ENCODE measurements around the gene SRGAP3.

SRGAP3 gene

GRCh38 chr3:9117220-9117619 is 132.2 kb downstream of the SRGAP3 start:
- no peaks in the 10 kb centered on the region for H3K4me1 ChIP-seq (ENCODE audit: insufficient read depth, poor library complexity, severe bottlenecking)
- ATAC-seq (ENCODE audit: low read depth) (no peak), DNase-seq (ENCODE audit: low spot score) (no peak)
- no peaks in the 10 kb centered on the region for H3K9me3 ChIP-seq (ENCODE audit: severe bottlenecking)
- no peak for TF ChIP-seq CTCF (IDR thresholded peaks at IDR 0.05; ENCODE audit: poor library complexity, severe bottlenecking)
- no peak overlapping the region for H3K27ac ChIP-seq (ENCODE audit: poor library complexity, severe bottlenecking)
- H3K4me3 ChIP-seq (ENCODE audit: severe bottlenecking) = no peak overlapping the region
- H3K27me3 ChIP-seq (ENCODE audit: insufficient read depth, poor library complexity, severe bottlenecking) = no peaks in the 10 kb centered on the region
- no peaks in the 10 kb centered on the region for H3K36me3 ChIP-seq (ENCODE audit: low read depth)

GRCh38 chr3:9116336-9116735 is 133.1 kb downstream of the SRGAP3 start:
- DNase-seq (ENCODE audit: low spot score) (no peak), ATAC-seq (ENCODE audit: low read depth) (no peak)
- no peaks in the 10 kb centered on the region for H3K36me3 ChIP-seq (ENCODE audit: low read depth)
- H3K4me1 ChIP-seq (ENCODE audit: insufficient read depth, poor library complexity, severe bottlenecking) = no peaks in the 10 kb centered on the region
- no peak overlapping the region for H3K27ac ChIP-seq (ENCODE audit: poor library complexity, severe bottlenecking)
- no peaks in the 10 kb centered on the region for H3K27me3 ChIP-seq (ENCODE audit: insufficient read depth, poor library complexity, severe bottlenecking)
- H3K4me3 ChIP-seq (ENCODE audit: severe bottlenecking) = no peak overlapping the region
- no peaks in the 10 kb centered on the region for H3K9me3 ChIP-seq (ENCODE audit: severe bottlenecking)
- TF ChIP-seq CTCF (IDR thresholded peaks at IDR 0.05; ENCODE audit: poor library complexity, severe bottlenecking) = no peak

GRCh38 chr3:9115336-9115735 is 134.1 kb downstream of the SRGAP3 start:
- Histone ChIP-seq H3K4me3 (ENCODE audit: severe bottlenecking) (no peak overlapping the region), H3K27ac (ENCODE audit: poor library complexity, severe bottlenecking) (no peak overlapping the region), H3K27me3 (ENCODE audit: insufficient read depth, poor library complexity, severe bottlenecking) (no peaks in the 10 kb centered on the region), H3K9me3 (ENCODE audit: severe bottlenecking) (no peaks in the 10 kb centered on the region), H3K36me3 (ENCODE audit: low read depth) (no peaks in the 10 kb centered on the region), H3K4me1 (ENCODE audit: insufficient read depth, poor library complexity, severe bottlenecking) (no peaks in the 10 kb centered on the region)
- DNase-seq (ENCODE audit: low spot score) = no peak
- ATAC-seq (ENCODE audit: low read depth) = no peak
- TF ChIP-seq CTCF (IDR thresholded peaks at IDR 0.05; ENCODE audit: poor library complexity, severe bottlenecking) = no peak

- no peak overlapping the region for H3K4me3 ChIP-seq (ENCODE audit: severe bottlenecking)
Observed at GRCh38 chr3:9113040-9113439, 136.4 kb downstream of the SRGAP3 start.

GRCh38 chr3:9111866-9112265 is 137.6 kb downstream of the SRGAP3 start:
- Histone ChIP-seq H3K4me3 (ENCODE audit: severe bottlenecking) (no peak overlapping the region), H3K9me3 (ENCODE audit: severe bottlenecking) (no peaks in the 10 kb centered on the region), H3K27me3 (ENCODE audit: insufficient read depth, poor library complexity, severe bottlenecking) (no peaks in the 10 kb centered on the region), H3K27ac (ENCODE audit: poor library complexity, severe bottlenecking) (no peak overlapping the region), H3K36me3 (ENCODE audit: low read depth) (no peaks in the 10 kb centered on the region), H3K4me1 (ENCODE audit: insufficient read depth, poor library complexity, severe bottlenecking) (no peaks in the 10 kb centered on the region)
- no peak for TF ChIP-seq CTCF (IDR thresholded peaks at IDR 0.05; ENCODE audit: poor library complexity, severe bottlenecking)
- DNase-seq (ENCODE audit: low spot score) = no peak
- no peak for ATAC-seq (ENCODE audit: low read depth)

More at GRCh38 chr3:9113040-9113439, 136.4 kb downstream of the SRGAP3 start:
- Histone ChIP-seq H3K27ac (ENCODE audit: poor library complexity, severe bottlenecking) (no peak overlapping the region), H3K36me3 (ENCODE audit: low read depth) (no peaks in the 10 kb centered on the region), H3K4me1 (ENCODE audit: insufficient read depth, poor library complexity, severe bottlenecking) (no peaks in the 10 kb centered on the region), H3K27me3 (ENCODE audit: insufficient read depth, poor library complexity, severe bottlenecking) (no peaks in the 10 kb centered on the region), H3K9me3 (ENCODE audit: severe bottlenecking) (no peaks in the 10 kb centered on the region)
- DNase-seq (ENCODE audit: low spot score) (no peak), ATAC-seq (ENCODE audit: low read depth) (no peak)
- no peak for TF ChIP-seq CTCF (IDR thresholded peaks at IDR 0.05; ENCODE audit: poor library complexity, severe bottlenecking)
